GM06990 (cell line): Measurements from ENCODE around the gene MYOG.

Experiments
- DNase-seq: peaks from one replicate; pipeline ENCODE4 v3.0.0-alpha.2; 2011; ENCODE audit not compliant: insufficient read length; ENCODE audit errors: extremely low read depth
- H3K27me3 ChIP-seq: replicated peaks from 2 replicates; pipeline ENCODE4 v1.6.0; 2011; ENCODE audit warnings: low read length; ENCODE audit not compliant: control insufficient read depth, insufficient read depth
- H3K36me3 ChIP-seq: 2 replicates; pipeline ENCODE4 v1.5.1; 2011; ENCODE audit warnings: low read length; ENCODE audit not compliant: control insufficient read depth, insufficient read depth
- H3K4me3 ChIP-seq: replicated peaks from 2 replicates; pipeline ENCODE4 v1.5.1; 2011; ENCODE audit warnings: low read depth, mild to moderate bottlenecking, control low read depth, low read length
- TF ChIP-seq, protein P1 (sequence below): IDR thresholded peaks from 2 replicates; pipeline ENCODE4 v1.5.1; 2011; ENCODE audit warnings: low read length, control low read depth, mild to moderate bottlenecking, inconsistent platforms; ENCODE audit not compliant: insufficient read depth, poor library complexity, severe bottlenecking

Gene MYOG

DNA sequence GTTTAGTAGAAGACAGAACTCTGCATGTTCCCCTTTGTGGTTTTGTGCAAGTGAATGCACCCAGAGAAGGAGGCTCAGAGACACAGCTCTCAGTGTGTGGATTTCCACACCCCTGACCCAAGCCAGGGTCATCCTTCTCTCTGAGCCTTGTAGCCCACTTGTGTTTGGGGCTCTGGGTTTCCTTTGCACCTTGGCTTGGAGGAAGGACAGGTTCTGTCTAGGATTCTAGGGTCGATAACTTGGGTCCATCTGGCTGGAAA lies 27.2 kb downstream of the MYOG start:
- no peaks in the 10 kb centered on the region for H3K36me3 ChIP-seq
- no peak for DNase-seq
- H3K4me3 ChIP-seq, result no peak overlapping the region
- TF ChIP-seq, protein P1, sequence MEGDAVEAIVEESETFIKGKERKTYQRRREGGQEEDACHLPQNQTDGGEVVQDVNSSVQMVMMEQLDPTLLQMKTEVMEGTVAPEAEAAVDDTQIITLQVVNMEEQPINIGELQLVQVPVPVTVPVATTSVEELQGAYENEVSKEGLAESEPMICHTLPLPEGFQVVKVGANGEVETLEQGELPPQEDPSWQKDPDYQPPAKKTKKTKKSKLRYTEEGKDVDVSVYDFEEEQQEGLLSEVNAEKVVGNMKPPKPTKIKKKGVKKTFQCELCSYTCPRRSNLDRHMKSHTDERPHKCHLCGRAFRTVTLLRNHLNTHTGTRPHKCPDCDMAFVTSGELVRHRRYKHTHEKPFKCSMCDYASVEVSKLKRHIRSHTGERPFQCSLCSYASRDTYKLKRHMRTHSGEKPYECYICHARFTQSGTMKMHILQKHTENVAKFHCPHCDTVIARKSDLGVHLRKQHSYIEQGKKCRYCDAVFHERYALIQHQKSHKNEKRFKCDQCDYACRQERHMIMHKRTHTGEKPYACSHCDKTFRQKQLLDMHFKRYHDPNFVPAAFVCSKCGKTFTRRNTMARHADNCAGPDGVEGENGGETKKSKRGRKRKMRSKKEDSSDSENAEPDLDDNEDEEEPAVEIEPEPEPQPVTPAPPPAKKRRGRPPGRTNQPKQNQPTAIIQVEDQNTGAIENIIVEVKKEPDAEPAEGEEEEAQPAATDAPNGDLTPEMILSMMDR, result no peak
- no peaks in the 10 kb centered on the region; the same call in 1 of the 2 replicates for H3K27me3 ChIP-seq

DNA sequence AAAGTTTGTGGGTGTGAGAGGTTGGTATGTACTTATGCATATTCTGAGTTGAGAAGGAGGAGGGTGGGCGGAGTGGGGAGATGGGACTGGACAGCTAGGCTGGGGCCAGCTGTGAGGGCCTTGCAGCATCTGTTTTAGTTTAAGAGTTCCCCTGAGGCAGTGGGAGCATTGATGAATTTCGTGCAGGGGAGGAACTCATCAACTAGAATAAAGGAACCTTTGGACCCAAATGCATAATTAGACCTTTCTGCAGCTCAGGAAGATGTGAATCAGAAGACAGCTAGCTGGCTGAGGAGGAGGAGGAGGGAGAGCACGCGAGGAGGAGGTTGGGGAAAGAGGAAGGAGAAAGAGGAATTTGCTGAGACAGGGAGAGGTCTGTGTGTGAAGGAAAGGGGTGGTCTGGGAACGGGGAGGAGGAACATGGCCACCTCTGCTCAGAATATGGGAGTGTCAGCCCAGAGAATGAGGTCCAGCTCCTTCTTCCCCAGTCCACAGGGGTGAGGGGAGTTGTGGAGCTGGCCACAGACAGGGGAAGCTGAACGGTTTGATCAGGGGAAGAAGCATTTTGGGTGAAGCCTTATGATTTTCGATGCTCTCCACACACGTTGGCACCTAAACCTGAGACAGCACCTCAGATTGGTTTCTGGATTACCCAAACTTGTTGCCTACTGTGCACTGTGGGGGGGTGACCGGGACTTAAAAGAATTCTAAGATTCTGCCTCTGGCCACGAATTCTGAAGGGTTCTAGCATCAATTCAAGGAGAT lies 27.7 kb downstream of the MYOG start:
- H3K36me3 ChIP-seq, result no peaks in the 10 kb centered on the region
- H3K4me3 ChIP-seq, result no peak overlapping the region
- DNase-seq, result no peak
- TF ChIP-seq, protein P1, result no peak
- H3K27me3 ChIP-seq, result no peaks in the 10 kb centered on the region; the same call in 1 of the 2 replicates

DNA sequence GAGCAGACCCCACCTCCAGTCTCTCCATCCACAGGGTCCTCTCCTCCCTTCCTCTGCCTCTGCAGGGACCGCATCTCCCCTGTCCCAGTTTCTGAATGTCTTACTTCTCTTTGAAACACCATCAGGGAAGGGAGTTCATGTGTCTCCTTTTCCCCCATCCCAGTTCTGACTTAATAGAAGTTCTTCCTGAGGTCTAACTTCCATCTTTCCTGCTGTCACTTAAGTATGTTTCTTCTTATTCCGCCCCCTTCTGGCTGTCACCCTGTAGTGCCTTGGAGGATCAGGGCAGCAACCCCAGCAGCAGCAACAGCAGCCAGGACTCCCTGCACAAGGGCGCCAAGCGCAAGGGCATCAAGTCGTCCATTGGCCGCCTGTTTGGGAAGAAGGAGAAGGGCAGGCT lies 29.3 kb downstream of the MYOG start:
- H3K36me3 ChIP-seq, result no peaks in the 10 kb centered on the region
- no peak for DNase-seq
- TF ChIP-seq, protein P1, result peak; percentile 35
- no peaks in the 10 kb centered on the region; the same call in 1 of the 2 replicates for H3K27me3 ChIP-seq
- no peak overlapping the region for H3K4me3 ChIP-seq

DNA sequence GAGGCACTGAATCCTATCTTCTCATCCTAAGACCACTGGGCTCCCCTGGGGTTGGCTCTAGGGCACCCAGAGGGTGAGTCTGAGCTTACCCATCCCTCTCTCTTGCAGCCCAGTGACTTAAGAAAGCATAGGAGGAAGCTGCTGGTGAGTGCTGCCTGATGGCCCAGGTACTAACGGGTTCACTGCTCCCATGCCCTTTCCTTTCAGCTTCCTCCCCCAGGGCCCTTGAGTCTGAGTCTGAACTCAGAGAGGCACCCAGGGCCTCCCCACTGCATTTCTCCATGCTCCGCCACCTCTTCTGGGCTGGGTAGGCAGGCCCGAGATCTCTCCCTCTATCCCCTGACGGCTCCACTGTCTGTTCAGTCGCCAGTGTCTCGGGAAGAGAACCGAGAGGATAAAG lies 29.8 kb downstream of the MYOG start:
- TF ChIP-seq, protein P1, result no peak
- peaks cover 3% of the 10 kb centered on the region; the same call in 1 of the 2 replicates for H3K27me3 ChIP-seq
- DNase-seq, result no peak
- H3K36me3 ChIP-seq, result no peaks in the 10 kb centered on the region
- no peak overlapping the region for H3K4me3 ChIP-seq

DNA sequence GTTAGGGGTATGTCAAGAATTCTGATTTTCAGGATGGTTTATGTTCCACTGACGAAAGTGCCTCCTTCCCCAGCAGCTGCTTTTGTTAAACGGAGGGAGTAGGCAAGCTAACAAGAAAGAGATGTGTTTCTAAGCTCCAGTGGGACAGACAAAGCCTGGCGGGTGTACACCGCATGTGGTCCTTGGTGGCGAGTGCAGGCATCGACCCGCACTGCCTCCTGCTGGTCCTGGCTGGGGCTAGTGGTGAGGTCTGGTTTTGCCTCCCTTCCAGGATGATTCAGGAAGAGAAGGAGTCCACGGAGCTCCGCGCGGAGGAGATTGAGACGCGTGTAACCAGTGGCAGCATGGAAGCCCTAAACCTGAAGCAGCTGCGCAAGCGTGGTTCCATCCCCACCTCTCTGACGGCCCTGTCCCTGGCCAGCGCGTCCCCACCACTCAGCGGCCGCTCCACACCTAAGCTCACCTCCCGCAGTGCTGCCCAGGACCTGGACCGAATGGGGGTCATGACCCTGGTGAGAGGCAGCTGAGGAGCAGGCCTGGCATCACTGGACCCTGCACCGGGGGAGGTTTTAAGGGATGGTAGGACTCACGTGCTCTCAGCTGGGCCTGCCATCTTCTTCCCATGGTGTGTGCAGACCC lies 30.5 kb downstream of the MYOG start:
- DNase-seq, result no peak
- Histone ChIP-seq H3K36me3 (no peaks in the 10 kb centered on the region), H3K27me3 (peaks cover 3% of the 10 kb centered on the region; the same call in 1 of the 2 replicates), H3K4me3 (no peak overlapping the region)
- TF ChIP-seq, protein P1, result no peak
